Loucy (cell line): ENCODE data around the gene NCLN.
"Not testable (repeated sequence)": the region's sequence is repeated elsewhere in the genome, so short reads cannot be mapped to it uniquely, and the experiment has no call there.

Experiments
- CTCF ChIP-seq: fragments of 200-600 bp; sonication (generic); conservative IDR thresholded peaks from 2 replicates; pipeline ENCODE4 v1.5.1; 2014; ENCODE audit warnings: mild to moderate bottlenecking, antibody characterized with exemption, low read length
- EZH2phosphoT487 ChIP-seq: fragments of 200-600 bp; IDR thresholded peaks from 2 replicates; pipeline ENCODE4 v1.6.1; 2018; ENCODE audit warnings: antibody characterized with exemption, mild to moderate bottlenecking, moderate library complexity, borderline replicate concordance

- not testable (repeated sequence) for TF ChIP-seq CTCF, EZH2phosphoT487
Observed at GRCh38 chr19:3235604-3236003, 49.9 kb downstream of the NCLN start.
